GM19193 (cell line): Measurements from ENCODE around the gene COBL.

ENCODE experiments used
- POLR2A ChIP-seq: IDR thresholded peaks from 4 replicates; pipeline ENCODE4 v1.6.1; 2011; ENCODE audit not compliant: insufficient read depth, insufficient read length; ENCODE audit errors: extremely low read depth

COBL gene

DNA sequence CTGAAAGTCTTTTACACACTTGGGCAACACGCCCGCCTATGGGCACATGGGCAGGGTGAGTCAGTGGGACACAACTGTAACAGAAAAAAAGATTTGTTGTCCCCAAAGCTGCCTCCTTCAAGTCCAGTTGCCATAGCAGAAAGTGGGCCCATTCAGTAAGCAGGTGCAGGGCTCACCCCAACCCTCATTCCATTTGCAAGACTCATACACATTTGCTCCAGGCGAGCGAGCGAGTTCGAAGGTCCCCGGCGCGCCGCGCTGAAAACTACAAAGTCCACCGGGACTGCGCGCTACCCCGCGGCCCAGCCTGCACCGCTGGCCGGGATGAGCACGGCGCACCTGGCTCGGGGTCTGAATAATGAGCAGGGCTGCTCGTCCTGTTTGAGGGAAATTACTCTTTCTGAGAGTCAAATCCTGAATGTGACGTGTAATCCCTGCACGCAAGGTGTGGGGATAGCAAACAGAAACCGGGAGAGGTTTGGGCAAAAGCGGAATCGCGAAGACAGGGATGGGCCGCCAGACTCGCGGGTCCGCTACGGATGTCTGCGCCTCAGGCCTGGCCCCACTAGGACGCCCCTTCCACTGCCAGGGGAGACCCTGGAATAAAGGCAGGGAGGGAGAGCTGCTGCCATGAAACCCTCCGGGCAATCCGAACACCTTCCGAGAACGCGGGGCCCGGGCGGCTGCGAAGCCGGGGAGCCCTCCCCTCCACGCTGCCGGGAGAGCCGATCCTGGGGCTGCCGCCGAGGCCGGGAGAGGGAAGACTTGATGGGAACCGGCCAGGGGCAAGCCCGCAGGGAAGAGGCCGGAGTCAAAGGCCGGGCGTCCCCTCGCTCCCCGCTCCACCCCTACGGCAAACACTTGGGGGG, 982 bp downstream of the COBL start:
- TF ChIP-seq POLR2A: no peak

DNA sequence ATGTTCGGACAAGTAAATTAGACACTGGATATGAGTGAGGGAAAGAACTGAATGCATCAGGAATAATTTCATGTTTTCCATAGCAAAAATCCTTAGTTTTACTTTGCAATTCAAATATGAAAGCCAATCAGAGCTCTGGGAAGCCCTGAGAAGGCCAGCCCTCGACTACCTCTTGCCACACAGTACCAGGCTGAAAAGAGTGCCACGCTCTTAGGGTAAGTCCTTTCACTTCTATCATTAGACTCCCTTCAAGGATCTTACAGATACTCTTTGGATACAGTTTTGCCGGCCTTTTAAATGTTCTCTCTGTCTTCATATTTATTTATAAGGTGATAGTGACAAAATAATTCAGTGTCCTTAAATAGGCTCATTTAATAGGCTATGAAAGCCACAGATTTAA, 1.9 kb downstream of the COBL start:
- TF ChIP-seq POLR2A: no peak

DNA sequence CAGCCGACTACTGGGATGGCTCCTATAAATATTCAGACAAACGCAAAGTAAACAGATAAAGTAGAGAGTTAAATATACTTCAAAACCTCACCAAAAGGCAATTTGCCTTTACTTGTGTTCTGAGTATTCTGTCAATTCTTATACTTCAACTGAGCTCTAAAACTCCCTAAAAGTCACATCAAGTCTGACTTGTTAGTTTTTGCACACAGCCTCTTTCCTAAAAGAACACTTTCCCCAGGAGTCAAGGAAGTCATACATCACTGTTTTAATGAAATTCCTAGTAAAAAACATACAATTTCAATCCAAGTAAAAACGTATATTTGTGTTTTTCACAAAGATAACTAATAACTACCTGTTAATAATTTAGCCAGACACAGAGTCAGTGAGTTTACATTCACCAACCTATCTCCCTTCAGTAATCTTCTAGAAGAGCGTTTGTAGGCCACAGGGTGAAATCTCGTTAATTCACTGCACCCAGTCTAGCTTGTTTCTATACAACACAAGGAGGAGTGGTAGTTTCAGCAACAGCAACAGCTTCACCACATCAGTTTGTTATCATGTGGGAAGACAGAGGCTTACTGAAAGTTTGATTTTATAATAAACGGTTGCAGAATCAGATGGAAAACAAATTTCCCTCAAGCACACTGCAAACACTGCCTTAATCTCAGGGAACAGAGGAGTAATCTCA, 2.7 kb downstream of the COBL start:
- no peak for TF ChIP-seq POLR2A

DNA sequence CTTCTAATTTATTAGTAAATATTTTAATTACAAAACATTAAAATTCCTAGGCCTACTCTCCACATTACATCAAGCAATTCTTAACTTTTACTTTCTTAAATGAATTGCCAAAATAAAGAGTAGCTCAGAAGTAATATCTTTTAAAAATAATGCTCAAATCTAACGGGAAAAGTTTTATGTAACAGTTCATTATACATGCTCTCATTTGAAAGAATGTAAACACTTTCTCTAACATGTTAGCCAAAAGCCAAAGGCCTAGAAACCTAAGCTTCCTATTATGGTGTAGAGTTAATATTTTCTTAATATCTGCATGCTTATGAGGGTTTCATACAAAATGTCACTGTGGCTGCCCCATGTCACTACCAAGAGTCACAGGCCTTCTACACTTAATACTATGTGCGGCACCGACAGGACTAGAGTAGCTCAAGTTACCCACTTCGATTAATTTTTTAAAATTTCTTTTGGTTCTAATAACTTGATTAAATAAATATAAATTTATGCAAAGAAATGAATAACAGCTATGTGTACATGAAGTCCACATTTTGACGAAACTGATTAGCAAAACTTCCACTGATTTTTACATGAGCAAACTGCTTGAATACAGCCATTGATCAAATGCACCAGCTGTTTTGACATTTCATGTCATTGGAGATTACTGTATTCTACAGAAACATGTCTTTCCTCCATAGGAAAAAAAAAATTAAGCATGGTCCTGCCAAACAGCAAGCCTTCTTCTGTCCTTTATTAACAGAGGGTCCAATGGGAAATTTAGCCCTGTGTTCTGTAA, 3.5 kb downstream of the COBL start:
- TF ChIP-seq POLR2A: no peak

DNA sequence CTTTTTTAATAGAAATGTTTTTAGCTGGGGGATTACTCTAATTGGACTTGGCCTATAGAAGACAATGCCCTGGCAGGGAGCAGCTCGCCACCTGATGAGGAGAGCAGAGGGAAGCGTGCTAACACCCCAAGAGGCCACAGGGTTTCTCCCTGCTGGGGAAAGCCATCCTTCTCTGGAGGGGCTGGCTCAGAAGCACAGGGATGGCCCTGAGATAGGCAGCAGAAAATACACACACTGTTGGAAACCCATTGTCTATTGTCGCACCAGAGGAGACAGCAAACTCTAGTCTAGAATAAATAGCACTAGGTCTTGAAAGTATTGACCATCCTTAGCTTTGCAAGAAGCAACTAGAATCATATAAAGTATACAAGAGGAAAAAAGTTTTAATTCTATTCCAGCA, 5.4 kb downstream of the COBL start:
- no peak for TF ChIP-seq POLR2A

DNA sequence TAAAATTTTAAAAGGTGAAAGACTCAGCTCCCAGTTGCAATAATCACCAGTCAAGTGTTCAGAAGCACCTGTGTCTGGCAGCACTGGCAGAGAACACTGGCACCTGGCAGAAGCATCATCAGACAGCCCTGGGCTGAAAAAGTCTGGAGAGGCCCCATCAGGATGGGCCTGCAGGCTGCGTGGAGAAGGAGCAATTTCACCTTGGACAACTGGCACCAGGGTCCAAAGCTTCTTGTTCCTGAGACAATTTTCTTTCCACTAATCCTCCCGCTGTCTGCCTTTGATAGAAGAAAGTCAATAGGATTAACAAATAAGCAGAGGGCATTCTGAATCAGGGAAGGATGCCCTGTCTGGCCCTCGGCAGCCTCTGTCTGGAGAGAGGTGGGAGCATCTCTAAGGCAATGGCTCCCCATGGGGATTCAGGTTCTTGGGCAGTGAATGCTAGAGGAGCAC, 6.5 kb downstream of the COBL start:
- no peak for TF ChIP-seq POLR2A

DNA sequence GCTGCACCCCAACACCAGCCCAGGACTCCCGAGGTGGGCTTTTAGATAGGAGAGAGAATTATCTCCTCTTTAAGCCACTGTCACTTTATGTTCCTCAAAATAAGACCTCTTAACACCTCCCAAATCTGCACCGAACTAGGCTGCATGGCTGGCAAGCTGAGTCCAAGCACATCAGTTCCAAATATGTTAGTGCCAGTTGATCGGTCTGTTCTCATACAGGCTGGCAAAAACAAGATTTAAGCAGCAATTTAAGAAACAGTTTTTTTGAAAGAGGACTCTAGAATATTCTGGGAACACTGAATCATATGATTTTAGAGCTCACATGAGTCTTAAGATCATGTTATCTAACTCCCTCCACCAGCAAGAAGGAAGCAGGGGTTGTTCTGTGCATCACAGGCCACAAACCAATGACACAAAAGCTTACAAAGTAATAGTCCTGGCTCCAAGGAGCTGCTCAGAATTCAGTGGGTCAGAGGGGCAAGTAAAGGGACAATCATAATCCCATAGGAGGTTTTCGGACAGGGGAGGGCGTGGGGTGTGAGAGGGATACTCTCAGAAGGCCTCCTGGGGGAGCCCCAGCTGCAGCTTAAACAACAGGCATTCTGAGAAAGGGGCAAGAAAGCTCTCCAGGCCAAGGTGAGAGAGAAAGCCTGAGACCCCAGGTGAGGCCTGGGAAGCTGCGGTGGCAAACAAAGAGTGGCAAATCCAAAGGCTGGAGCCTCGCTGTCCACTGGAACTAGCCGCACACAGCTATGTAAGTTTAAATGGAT, 7.1 kb downstream of the COBL start:
- TF ChIP-seq POLR2A: no peak

DNA sequence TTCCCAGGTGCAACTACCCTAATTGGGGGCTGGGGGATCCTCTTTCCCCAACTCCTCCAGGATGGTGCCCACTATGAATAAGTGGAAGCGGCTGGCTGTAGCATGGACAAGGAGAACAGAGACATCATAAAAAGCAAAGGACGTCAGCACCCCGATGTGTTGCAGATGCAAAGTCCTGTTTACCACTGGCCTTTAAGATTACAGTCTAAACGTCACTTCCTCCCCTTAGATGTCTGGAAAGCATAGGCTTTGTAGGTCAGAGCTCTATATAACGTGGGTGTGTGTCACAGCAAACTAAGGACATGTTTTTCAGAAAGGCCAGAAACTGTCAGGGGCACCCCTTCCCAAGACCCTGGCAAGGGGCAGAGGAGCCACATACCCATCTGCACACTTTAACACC, 7.9 kb downstream of the COBL start:
- TF ChIP-seq POLR2A: no peak

DNA sequence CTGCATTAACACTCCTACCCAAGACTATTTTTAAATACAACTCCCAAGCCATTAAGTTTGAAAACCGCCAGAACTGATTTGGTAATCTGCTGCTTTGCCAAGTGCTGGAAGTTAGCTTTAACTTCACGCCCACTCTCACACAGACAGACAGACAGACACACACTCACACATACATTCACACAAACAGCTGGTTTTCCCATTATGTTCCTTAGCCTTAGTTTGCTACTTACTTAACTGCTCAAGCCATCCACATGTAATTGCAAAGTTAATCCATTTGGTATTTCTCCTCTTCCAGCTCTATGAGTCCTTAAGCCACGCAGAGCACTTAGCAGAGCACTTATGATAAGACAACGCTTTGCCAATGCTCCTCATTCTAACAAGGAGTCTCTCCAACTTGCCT, 8.3 kb downstream of the COBL start:
- no peak for TF ChIP-seq POLR2A

DNA sequence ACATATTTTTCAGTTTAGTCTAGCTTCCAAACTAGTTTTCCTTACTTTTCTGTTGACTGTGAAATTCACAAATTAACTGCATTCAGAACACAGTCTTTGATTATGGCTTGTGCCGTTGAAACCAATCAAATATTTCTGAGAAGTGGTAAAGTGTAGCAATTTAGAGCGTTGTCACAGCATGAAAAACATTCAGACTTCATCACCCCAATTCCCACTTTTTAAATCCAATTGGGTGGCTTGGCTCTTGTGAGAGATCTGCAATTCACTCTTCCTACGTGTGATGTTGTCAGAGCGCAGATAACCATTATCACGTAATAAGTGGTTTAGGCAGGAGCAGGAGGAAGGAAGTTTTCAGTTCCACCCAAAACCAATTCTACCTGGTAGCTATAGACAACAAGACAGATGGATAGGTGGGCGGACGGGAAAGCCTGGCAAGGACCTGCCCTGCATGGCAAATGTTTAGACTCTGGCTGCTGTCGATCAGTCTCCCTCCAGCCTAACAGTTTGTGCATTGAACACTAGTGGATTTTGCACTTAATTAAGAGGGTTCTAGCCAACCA, 8.9 kb downstream of the COBL start:
- TF ChIP-seq POLR2A: no peak

DNA sequence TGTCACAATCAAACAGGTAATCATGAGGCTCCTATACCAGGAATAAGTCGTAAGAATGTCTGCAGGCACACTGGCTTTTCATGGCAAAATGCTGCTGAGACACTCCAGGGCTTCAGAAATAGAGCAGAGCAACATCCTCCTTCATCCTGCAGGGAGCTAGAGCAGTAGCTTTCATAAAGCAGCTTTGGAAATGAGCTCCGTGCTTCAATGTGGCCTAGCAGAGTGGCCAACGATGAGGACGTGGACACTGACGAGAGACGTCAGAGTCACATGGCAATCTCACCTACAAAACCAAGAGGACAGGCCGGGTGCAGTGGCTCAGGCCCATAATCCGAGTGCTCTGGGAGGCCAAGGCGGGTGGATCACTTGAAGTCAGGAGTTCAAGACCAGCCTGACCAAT, 9.8 kb downstream of the COBL start:
- no peak for TF ChIP-seq POLR2A

DNA sequence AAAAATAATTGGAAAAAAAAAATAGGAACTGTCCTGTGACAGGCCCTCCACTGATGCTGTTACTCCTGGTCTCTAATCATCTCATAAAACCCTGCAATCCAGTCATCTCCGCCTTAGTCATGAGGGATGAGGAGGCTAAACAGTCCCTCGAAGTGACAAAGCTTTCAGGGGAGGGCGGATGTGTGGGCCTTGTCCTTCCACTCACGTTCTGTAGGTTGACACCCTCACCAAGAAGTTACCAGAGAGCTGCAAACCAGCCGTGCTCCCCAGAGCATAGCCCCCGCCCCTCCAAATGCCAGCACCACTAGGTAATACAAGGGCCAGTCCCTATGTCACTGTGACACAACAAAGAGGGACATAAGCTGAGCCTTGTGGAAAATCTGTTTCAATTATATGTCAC, 11.9 kb downstream of the COBL start:
- no peak for TF ChIP-seq POLR2A

DNA sequence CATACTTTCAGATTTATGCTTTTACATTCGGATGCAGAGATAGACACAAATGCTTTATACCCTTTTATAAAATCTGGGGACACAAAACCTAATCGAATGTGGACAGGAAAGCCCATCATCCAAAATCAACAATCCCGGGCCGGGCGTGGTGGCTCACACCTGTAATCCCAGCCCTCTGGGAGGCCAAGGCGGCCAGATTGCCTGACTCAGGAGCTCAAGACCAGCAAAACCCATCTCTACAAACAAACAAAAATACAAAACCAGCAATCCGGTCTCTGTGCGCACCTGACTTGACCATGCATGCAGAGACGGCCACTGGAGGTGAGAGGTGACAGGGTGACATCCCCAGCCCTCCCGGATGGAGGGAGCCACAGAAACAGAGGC, 13.5 kb downstream of the COBL start:
- no peak for TF ChIP-seq POLR2A

DNA sequence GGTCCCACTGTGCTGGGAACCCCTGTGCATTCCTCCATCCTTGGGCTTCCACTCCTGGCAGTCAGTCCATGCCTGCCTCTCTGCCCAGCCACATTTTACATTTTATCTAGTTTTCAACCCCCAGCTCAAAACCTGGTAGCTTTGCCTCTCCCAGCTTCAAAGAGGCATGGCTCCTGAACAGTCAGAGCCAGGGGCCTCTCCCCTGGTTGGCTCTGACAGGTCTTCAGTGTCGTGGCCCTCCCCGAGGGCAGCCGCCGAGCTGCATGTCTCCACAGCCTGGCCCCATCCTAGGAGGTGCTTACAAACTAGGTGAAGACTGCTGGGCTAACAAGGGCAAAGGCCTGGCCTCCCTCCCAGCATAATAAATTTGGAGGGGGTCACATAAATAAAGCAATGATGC, 14.8 kb downstream of the COBL start:
- TF ChIP-seq POLR2A: no peak

DNA sequence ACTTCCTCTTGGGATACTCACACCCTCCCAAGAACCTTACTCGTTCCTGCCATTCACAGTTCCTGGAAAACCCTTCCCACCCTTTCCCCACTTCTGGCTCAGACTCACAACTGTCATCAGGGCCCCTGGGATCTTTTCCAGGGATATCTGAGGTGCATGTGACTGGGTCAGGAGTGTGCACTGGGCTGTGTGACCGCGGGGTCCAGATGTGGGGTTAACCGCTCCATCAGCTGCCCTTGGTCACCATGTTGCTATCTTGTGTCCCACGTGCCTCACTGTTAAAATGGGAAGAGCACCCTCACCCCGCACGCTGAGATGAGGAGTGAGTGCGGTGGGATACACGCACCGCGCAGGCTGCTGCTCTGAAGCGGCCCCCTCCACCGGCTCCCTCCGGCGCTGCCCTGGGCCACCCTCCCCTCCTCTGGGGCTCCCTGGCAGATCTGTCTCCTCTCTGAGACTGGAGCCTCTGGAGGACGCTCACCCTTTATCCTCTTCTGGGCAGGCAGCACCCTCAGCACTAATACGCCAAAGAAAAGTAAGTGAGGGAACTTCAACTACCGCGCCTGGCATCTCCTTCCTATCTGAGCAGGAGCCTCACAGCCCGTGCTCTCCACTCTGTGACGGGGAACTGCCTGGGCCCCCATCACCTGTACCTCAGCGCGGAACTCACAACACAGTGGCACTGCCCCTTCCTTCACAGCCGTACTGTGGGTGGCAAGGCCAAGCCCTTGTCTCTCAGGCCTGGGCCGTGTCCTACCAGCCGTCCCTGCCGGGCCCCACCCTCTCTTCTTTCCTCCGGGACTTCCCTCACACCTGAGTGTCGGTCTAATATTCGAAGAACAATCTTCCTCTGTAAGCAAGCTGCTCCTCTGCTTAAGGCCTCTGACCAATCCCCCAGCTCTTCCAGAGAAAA, 15.6 kb downstream of the COBL start:
- no peak for TF ChIP-seq POLR2A
